ENCODE data around the gene DOCK10.

- TF ChIP-seq EZH2 (IDR thresholded peaks at IDR 0.05; ENCODE audit: borderline replicate concordance, low read depth, low read length, severe bottlenecking) (no peak), CTCF (IDR thresholded peaks at IDR 0.05; ENCODE audit: extremely low read depth in 1 of 2, insufficient read depth in 1 of 2, low read depth in 1 of 2, low read length in 2 of 2) (peak; percentile 72 to 80), MAX (IDR thresholded peaks at IDR 0.05; ENCODE audit: insufficient read depth, insufficient read length) (no peak), POLR2A (IDR thresholded peaks at IDR 0.05; ENCODE audit: low read depth, low read length) (no peak), POLR2AphosphoS5 (IDR thresholded peaks at IDR 0.05; ENCODE audit: insufficient read depth, low read depth, low read length) (no peak), JUN (IDR thresholded peaks at IDR 0.05; ENCODE audit: borderline replicate concordance, insufficient read depth, insufficient read length, low read depth) (no peak), MYC (IDR thresholded peaks at IDR 0.05; ENCODE audit: low read depth, low read length) (no peak), FOS (IDR thresholded peaks at IDR 0.05; ENCODE audit: borderline replicate concordance, insufficient read depth, low read length) (no peak)
These were observed 40.1 kb downstream of the DOCK10 start for GRCh38 chr2:225002039-225002655.
